Mononuclear cell (primary cell): ENCODE results near the gene AGBL5. TPM values are rescaled to one million over a fixed set of nuclear protein-coding genes. Genes with fewer than 3 reads are reported as not detected.

Experiments used
- H3K27me3 ChIP-seq: 2 replicates; pipeline ENCODE4 v1.6.0; 2011; ENCODE audit warnings: low read length, control low read depth; ENCODE audit not compliant: insufficient read depth
- H3K4me1 ChIP-seq: 2 replicates; pipeline ENCODE4 v1.5.1; 2011; ENCODE audit warnings: mild to moderate bottlenecking, low read length, control low read depth; ENCODE audit not compliant: insufficient read depth
- H3K4me3 ChIP-seq: 2 replicates; pipeline ENCODE4 v1.5.1; 2011; ENCODE audit warnings: mild to moderate bottlenecking, low read length, moderate library complexity
- H3K9me3 ChIP-seq: 2 replicates; pipeline ENCODE4 v1.5.1; 2011; ENCODE audit warnings: low read depth, mild to moderate bottlenecking, control low read depth, low read length
- total RNA-seq: library from RNA; depleted of rRNA; stranded (reverse); fragments of >200 nt; gene quantifications from one replicate; pipeline ENCODE4 v1.2.3, GENCODE V29; 2012

AGBL5 gene
- total RNA-seq, 1 donor, result 8.9 TPM

GRCh38 chr2:27038631-27039339 lies 12.7 kb upstream of the AGBL5 start:
- Histone ChIP-seq H3K4me1 (peaks cover 20% of the 10 kb centered on the region), H3K4me3 (no peak overlapping the region), H3K9me3 (no peaks in the 10 kb centered on the region), H3K27me3 (no peaks in the 10 kb centered on the region)

- no peaks in the 10 kb centered on the region for H3K9me3 ChIP-seq
- no peak overlapping the region for H3K4me3 ChIP-seq
- H3K27me3 ChIP-seq, result no peaks in the 10 kb centered on the region
- H3K4me1 ChIP-seq, result peaks cover 14% of the 10 kb centered on the region
Measured at GRCh38 chr2:27039426-27039825, 12.0 kb upstream of the AGBL5 start.

GRCh38 chr2:27039871-27040270 lies 11.6 kb upstream of the AGBL5 start:
- Histone ChIP-seq H3K27me3 (no peaks in the 10 kb centered on the region), H3K9me3 (no peaks in the 10 kb centered on the region), H3K4me1 (peaks cover 13% of the 10 kb centered on the region), H3K4me3 (no peak overlapping the region)

- Histone ChIP-seq H3K4me1 (peaks cover 13% of the 10 kb centered on the region), H3K4me3 (no peak overlapping the region), H3K27me3 (no peaks in the 10 kb centered on the region), H3K9me3 (no peaks in the 10 kb centered on the region)
Measured at GRCh38 chr2:27040282-27040681, 11.2 kb upstream of the AGBL5 start.

- Histone ChIP-seq H3K4me3 (no peak overlapping the region), H3K4me1 (peaks cover 13% of the 10 kb centered on the region), H3K27me3 (no peaks in the 10 kb centered on the region), H3K9me3 (no peaks in the 10 kb centered on the region)
Measured at GRCh38 chr2:27041752-27042151, 9.7 kb upstream of the AGBL5 start.

GRCh38 chr2:27042159-27042661 lies 9.3 kb upstream of the AGBL5 start:
- Histone ChIP-seq H3K27me3 (no peaks in the 10 kb centered on the region), H3K9me3 (no peaks in the 10 kb centered on the region), H3K4me3 (no peak overlapping the region), H3K4me1 (peaks cover 13% of the 10 kb centered on the region)

- H3K27me3 ChIP-seq, result no peaks in the 10 kb centered on the region
- H3K4me3 ChIP-seq, result no peak overlapping the region
- H3K9me3 ChIP-seq, result no peaks in the 10 kb centered on the region
- peaks cover 13% of the 10 kb centered on the region for H3K4me1 ChIP-seq
Measured at GRCh38 chr2:27042985-27043634, 8.4 kb upstream of the AGBL5 start.

- Histone ChIP-seq H3K4me3 (peak overlapping the region; percentile 78), H3K4me1 (peaks cover 21% of the 10 kb centered on the region), H3K9me3 (no peaks in the 10 kb centered on the region), H3K27me3 (no peaks in the 10 kb centered on the region)
Measured at GRCh38 chr2:27049422-27050280, 1.8 kb upstream of the AGBL5 start.

GRCh38 chr2:27050281-27050995 lies 1.0 kb upstream of the AGBL5 start:
- Histone ChIP-seq H3K4me1 (peaks cover 21% of the 10 kb centered on the region), H3K4me3 (peak overlapping the region; percentile 78), H3K27me3 (no peaks in the 10 kb centered on the region), H3K9me3 (no peaks in the 10 kb centered on the region)

- H3K4me3 ChIP-seq, result peak overlapping the region; percentile 78
- H3K9me3 ChIP-seq, result no peaks in the 10 kb centered on the region
- H3K4me1 ChIP-seq, result peaks cover 21% of the 10 kb centered on the region
- no peaks in the 10 kb centered on the region for H3K27me3 ChIP-seq
Measured at GRCh38 chr2:27051902-27052645, 606 bp downstream of the AGBL5 start.

- H3K4me3 ChIP-seq, result no peak overlapping the region
- no peaks in the 10 kb centered on the region for H3K27me3 ChIP-seq
- no peaks in the 10 kb centered on the region for H3K9me3 ChIP-seq
- peaks cover 21% of the 10 kb centered on the region for H3K4me1 ChIP-seq
Measured at GRCh38 chr2:27053321-27053720, 1.9 kb downstream of the AGBL5 start.

- H3K4me3 ChIP-seq, result no peak overlapping the region
- H3K4me1 ChIP-seq, result peaks cover 21% of the 10 kb centered on the region
- no peaks in the 10 kb centered on the region for H3K9me3 ChIP-seq
- H3K27me3 ChIP-seq, result no peaks in the 10 kb centered on the region
Measured at GRCh38 chr2:27053776-27054175, 2.3 kb downstream of the AGBL5 start.

- Histone ChIP-seq H3K4me1 (peaks cover 15% of the 10 kb centered on the region), H3K9me3 (no peaks in the 10 kb centered on the region), H3K4me3 (no peak overlapping the region), H3K27me3 (no peaks in the 10 kb centered on the region)
Measured at GRCh38 chr2:27054721-27055120, 3.3 kb downstream of the AGBL5 start.

GRCh38 chr2:27057184-27057583 lies 5.7 kb downstream of the AGBL5 start:
- Histone ChIP-seq H3K27me3 (no peaks in the 10 kb centered on the region), H3K9me3 (no peaks in the 10 kb centered on the region), H3K4me3 (no peak overlapping the region), H3K4me1 (peaks cover 3% of the 10 kb centered on the region)
